K562 (cell line): Measurements from ENCODE around the gene ASPRV1.

Experiments used
- CBX5 ChIP-seq: IDR thresholded peaks from 2 replicates; pipeline ENCODE4 v1.6.1; 2014; ENCODE audit warnings: low read depth, borderline replicate concordance
- CBX8 ChIP-seq: fragments of 200-600 bp; sonication (generic); IDR thresholded peaks from 2 replicates; pipeline ENCODE4 v1.6.1; 2012; ENCODE audit warnings: borderline replicate concordance, mixed run types, low read depth, mild to moderate bottlenecking, moderate library complexity, mixed read lengths, low read length, control low read depth, inconsistent platforms; ENCODE audit not compliant: poor library complexity, severe bottlenecking; ENCODE audit errors: extremely low read depth
- CTCF ChIP-seq, 3 experiments: IDR thresholded peaks in 2 of 3; conservative IDR thresholded peaks in 1 of 3; 2 replicates each; pipeline ENCODE4 v1.5.1; 2011 to 2012; ENCODE audit warnings: low read length in 3 of 3, mild to moderate bottlenecking in 3 of 3, control low read depth in 2 of 3, improper control_type of control experiment in 1 of 3, inconsistent platforms in 1 of 3, low read depth in 1 of 3, mixed read lengths in 1 of 3, moderate library complexity in 1 of 3; ENCODE audit not compliant: insufficient read depth in 2 of 3
- CUX1 ChIP-seq: fragments of 200-800 bp; sonication (Bioruptor generic); IDR thresholded peaks from 2 replicates; pipeline ENCODE4 v1.6.1; 2016; ENCODE audit warnings: missing genetic modification characterization, missing compliant biosample characterization
- ELK1 ChIP-seq: sonication (generic); formaldehyde crosslinking; IDR thresholded peaks from 2 replicates; pipeline ENCODE4 v1.8.1; 2022; ENCODE audit warnings: missing genetic modification reagents
- LARP7 ChIP-seq: fragments of 450-650 bp; IDR thresholded peaks from 2 replicates; pipeline ENCODE4 v1.6.1; 2016
- NR1H2 ChIP-seq: sonication (generic); formaldehyde crosslinking; IDR thresholded peaks from 2 replicates; pipeline ENCODE4 v1.4.0; 2020; ENCODE audit warnings: mild to moderate bottlenecking, missing genetic modification reagents
- NR2C2 ChIP-seq, 2 experiments: fragments of 200-800 bp in 1 of 2; sonication (Bioruptor generic) in 1 of 2; sonication (generic) in 1 of 2; formaldehyde crosslinking in 1 of 2; IDR thresholded peaks; 2 replicates each; pipeline versions ENCODE4 v1.6.1 to v1.8.0; 2016 to 2022; ENCODE audit warnings: mild to moderate bottlenecking in 1 of 2, missing compliant biosample characterization in 1 of 2, missing genetic modification characterization in 1 of 2, missing genetic modification reagents in 1 of 2
- PHF21A ChIP-seq: fragments of 450-650 bp; IDR thresholded peaks from 2 replicates; pipeline ENCODE4 v1.6.1; 2017; ENCODE audit warnings: low read depth, borderline replicate concordance
- POLR2AphosphoS5 ChIP-seq: IDR thresholded peaks from 2 replicates; pipeline ENCODE4 v1.6.1; 2011; ENCODE audit warnings: mild to moderate bottlenecking, low read depth, low read length, moderate library complexity; ENCODE audit not compliant: control insufficient read depth, insufficient read depth
- TAF15 ChIP-seq: fragments of 200-400 bp; formaldehyde crosslinking; IDR thresholded peaks from 2 replicates; pipeline ENCODE4 v1.6.1; 2017; ENCODE audit warnings: mild to moderate bottlenecking, low read depth, low read length, moderate library complexity
- USF2 ChIP-seq: sonication (generic); formaldehyde crosslinking; IDR thresholded peaks from 2 replicates; pipeline ENCODE4 v1.5.0; 2020; ENCODE audit warnings: missing genetic modification reagents
- ZSCAN29 ChIP-seq: fragments of 450-650 bp; IDR thresholded peaks from 2 replicates; pipeline ENCODE4 v1.6.1; 2017

GRCh38 chr2:69985216-69985615 lies 23.8 kb upstream of the ASPRV1 start:
- no peak for TF ChIP-seq NR2C2 (CRISPR knock-in tag; IDR thresholded peaks at IDR 0.05)
- no peak for TF ChIP-seq NR2C2 (tag; IDR thresholded peaks at IDR 0.05)
- no peak for TF ChIP-seq POLR2AphosphoS5
- no peak for TF ChIP-seq LARP7
- no peak for TF ChIP-seq CTCF (IDR thresholded peaks at IDR 0.05 in 2 of 3, conservative IDR thresholded peaks at IDR 0.05 in 1 of 3; ENCODE audit: insufficient read depth in 2 of 3, low read depth in 1 of 3, low read length in 3 of 3)
- TF ChIP-seq USF2 (CRISPR knock-in tag): no peak
- TF ChIP-seq TAF15: no peak
- no peak for TF ChIP-seq CBX8
- TF ChIP-seq CBX5: no peak
- no peak for TF ChIP-seq CUX1 (CRISPR knock-in tag)
- no peak for TF ChIP-seq NR1H2 (CRISPR knock-in tag)
- TF ChIP-seq PHF21A: no peak
- TF ChIP-seq ELK1 (CRISPR knock-in tag): no peak
- TF ChIP-seq ZSCAN29: no peak
